ENCODE results near the gene NCOA3.

NCOA3 gene

GRCh38 chr20:47682028-47682783 lies 180.5 kb downstream of the NCOA3 start:
- no peak for DNase-seq
- no peak overlapping the region for H3K27ac ChIP-seq (ENCODE audit: insufficient read depth, low read length, poor library complexity, severe bottlenecking)
- H3K36me3 ChIP-seq (ENCODE audit: control insufficient read depth, insufficient read depth, low read length): no peaks in the 10 kb centered on the region
- no peaks in the 10 kb centered on the region for H3K9me3 ChIP-seq (ENCODE audit: control insufficient read depth, low read length)
- H3K4me1 ChIP-seq (ENCODE audit: control insufficient read depth, insufficient read depth, low read length, poor library complexity, severe bottlenecking): no peaks in the 10 kb centered on the region
- no peak overlapping the region for H3K4me3 ChIP-seq (ENCODE audit: insufficient read depth, low read depth, low read length, poor library complexity, severe bottlenecking)
- H3K27me3 ChIP-seq (replicated peaks; ENCODE audit: control insufficient read depth, insufficient read depth, low read length, poor library complexity, severe bottlenecking): no peaks in the 10 kb centered on the region

DNA sequence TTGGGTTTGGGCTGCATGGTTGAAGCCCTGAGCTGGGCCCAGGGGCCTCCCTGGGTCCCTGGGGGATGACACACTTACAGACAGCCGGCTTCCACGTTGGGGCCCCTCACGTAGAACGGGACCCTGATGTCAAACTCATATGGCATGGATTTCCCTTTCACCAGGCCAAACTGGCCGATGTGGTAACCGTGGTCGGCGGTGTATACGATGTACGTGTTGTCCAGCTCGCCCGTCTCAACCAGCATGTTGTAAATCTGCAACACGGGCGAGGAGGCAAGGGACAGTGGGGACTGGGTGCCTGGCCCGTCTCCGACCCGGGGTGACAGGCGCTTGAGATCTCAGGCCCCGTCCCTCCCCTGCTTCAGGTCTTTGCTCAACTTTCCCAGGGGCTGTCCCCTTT lies 181.2 kb downstream of the NCOA3 start:
- no peak for DNase-seq
- Histone ChIP-seq H3K9me3 (ENCODE audit: control insufficient read depth, low read length) (no peaks in the 10 kb centered on the region), H3K27ac (ENCODE audit: insufficient read depth, low read length, poor library complexity, severe bottlenecking) (no peak overlapping the region), H3K36me3 (ENCODE audit: control insufficient read depth, insufficient read depth, low read length) (no peaks in the 10 kb centered on the region), H3K27me3 (replicated peaks; ENCODE audit: control insufficient read depth, insufficient read depth, low read length, poor library complexity, severe bottlenecking) (no peaks in the 10 kb centered on the region), H3K4me1 (ENCODE audit: control insufficient read depth, insufficient read depth, low read length, poor library complexity, severe bottlenecking) (no peaks in the 10 kb centered on the region), H3K4me3 (ENCODE audit: insufficient read depth, low read depth, low read length, poor library complexity, severe bottlenecking) (no peak overlapping the region)

DNA sequence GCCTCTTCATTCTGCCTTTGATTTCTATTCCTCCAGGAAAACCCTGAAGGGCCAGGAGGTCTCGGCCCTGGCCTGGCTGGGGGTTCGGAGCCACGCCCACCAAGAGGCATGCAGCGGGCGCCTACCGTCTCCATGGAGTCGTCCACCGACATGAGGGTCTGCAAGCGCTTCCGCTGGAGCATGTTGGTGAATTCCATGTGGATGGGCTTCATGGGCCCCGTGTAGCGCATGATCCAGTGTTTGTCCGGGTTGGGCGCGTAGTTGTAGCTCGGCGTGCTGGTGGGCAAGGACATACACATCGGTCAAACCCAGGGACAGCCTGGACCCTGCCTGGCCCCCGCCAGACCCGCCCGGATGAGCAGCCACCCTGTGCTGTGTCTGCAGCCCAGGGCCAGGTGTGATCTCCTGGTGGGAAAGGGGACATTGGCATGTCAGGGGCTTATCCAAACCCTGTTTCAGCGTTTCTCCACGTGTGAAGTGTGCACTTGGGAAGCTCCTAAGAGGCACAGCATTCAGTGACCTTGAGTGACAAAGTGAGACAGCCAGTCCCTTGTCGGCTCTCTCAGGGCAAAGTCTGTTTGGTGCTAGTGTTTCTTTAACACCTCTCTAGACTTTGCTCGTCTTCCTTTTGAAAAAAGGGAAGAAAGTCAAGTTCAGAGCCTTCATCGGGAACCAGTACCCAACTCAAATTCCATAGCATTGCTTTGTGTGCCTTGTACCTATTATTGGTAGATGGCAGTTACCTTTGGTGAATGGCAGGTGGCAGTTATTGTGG lies 182.8 kb downstream of the NCOA3 start:
- Histone ChIP-seq H3K4me3 (ENCODE audit: insufficient read depth, low read depth, low read length, poor library complexity, severe bottlenecking) (no peak overlapping the region), H3K4me1 (ENCODE audit: control insufficient read depth, insufficient read depth, low read length, poor library complexity, severe bottlenecking) (no peaks in the 10 kb centered on the region), H3K9me3 (ENCODE audit: control insufficient read depth, low read length) (no peaks in the 10 kb centered on the region), H3K27ac (ENCODE audit: insufficient read depth, low read length, poor library complexity, severe bottlenecking) (no peak overlapping the region), H3K36me3 (ENCODE audit: control insufficient read depth, insufficient read depth, low read length) (no peaks in the 10 kb centered on the region), H3K27me3 (replicated peaks; ENCODE audit: control insufficient read depth, insufficient read depth, low read length, poor library complexity, severe bottlenecking) (no peaks in the 10 kb centered on the region)
- no peak for DNase-seq

GRCh38 chr20:47686545-47686944 lies 184.9 kb downstream of the NCOA3 start:
- H3K4me3 ChIP-seq (ENCODE audit: insufficient read depth, low read depth, low read length, poor library complexity, severe bottlenecking): no peak overlapping the region
- H3K36me3 ChIP-seq (ENCODE audit: control insufficient read depth, insufficient read depth, low read length): no peaks in the 10 kb centered on the region
- no peaks in the 10 kb centered on the region for H3K9me3 ChIP-seq (ENCODE audit: control insufficient read depth, low read length)
- DNase-seq: no peak
- H3K27me3 ChIP-seq (replicated peaks; ENCODE audit: control insufficient read depth, insufficient read depth, low read length, poor library complexity, severe bottlenecking): no peaks in the 10 kb centered on the region
- no peaks in the 10 kb centered on the region for H3K4me1 ChIP-seq (ENCODE audit: control insufficient read depth, insufficient read depth, low read length, poor library complexity, severe bottlenecking)
- H3K27ac ChIP-seq (ENCODE audit: insufficient read depth, low read length, poor library complexity, severe bottlenecking): no peak overlapping the region

DNA sequence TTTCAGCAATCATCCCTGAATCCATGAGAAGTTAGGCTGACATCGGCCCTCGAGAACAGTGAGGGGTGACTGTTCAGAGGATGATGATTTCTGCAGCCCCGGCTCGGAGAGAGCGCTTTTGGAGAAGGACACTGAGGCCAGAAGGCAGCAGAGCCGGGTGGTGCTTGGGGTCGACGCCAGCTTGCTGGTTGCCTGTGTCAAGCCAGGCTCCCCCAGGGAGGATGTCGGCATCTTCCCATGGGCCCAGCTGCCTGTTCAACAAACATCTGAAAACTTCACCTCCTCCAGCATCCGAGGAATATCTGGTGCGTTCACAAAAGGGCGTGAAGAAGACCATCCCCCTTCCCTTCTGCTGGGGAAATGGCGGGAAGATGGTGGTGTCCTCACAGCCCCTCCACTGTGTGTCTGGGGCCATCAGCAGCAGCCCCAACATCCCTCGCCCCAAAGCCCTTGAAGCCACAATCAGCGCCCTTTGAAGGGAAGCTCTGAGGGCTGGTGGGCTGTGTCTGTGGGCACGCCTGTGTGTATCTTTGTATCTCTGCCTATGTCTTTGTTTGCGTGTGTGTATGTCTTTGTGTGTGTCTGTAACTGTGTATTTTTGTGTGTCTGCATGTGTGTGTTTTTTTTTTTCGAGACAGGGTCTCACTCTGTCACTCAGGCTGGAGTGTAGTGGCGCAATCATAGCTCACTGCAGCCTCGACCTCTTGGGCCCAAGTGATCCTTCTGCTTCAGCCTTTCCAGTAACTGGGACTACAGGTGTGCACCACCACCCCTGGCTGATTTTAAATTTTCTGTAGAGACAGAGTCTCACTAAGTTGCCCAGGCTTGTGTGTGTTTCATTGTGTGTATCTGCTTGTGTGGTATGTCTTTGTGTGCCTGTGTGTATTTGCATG lies 185.7 kb downstream of the NCOA3 start:
- no peaks in the 10 kb centered on the region for H3K9me3 ChIP-seq (ENCODE audit: control insufficient read depth, low read length)
- no peaks in the 10 kb centered on the region for H3K36me3 ChIP-seq (ENCODE audit: control insufficient read depth, insufficient read depth, low read length)
- no peak for DNase-seq
- no peak overlapping the region for H3K4me3 ChIP-seq (ENCODE audit: insufficient read depth, low read depth, low read length, poor library complexity, severe bottlenecking)
- H3K4me1 ChIP-seq (ENCODE audit: control insufficient read depth, insufficient read depth, low read length, poor library complexity, severe bottlenecking): no peaks in the 10 kb centered on the region
- no peak overlapping the region for H3K27ac ChIP-seq (ENCODE audit: insufficient read depth, low read length, poor library complexity, severe bottlenecking)
- H3K27me3 ChIP-seq (replicated peaks; ENCODE audit: control insufficient read depth, insufficient read depth, low read length, poor library complexity, severe bottlenecking): no peaks in the 10 kb centered on the region

- Histone ChIP-seq H3K9me3 (ENCODE audit: control insufficient read depth, low read length) (no peaks in the 10 kb centered on the region), H3K4me1 (ENCODE audit: control insufficient read depth, insufficient read depth, low read length, poor library complexity, severe bottlenecking) (no peaks in the 10 kb centered on the region), H3K4me3 (ENCODE audit: insufficient read depth, low read depth, low read length, poor library complexity, severe bottlenecking) (no peak overlapping the region), H3K36me3 (ENCODE audit: control insufficient read depth, insufficient read depth, low read length) (no peaks in the 10 kb centered on the region), H3K27me3 (replicated peaks; ENCODE audit: control insufficient read depth, insufficient read depth, low read length, poor library complexity, severe bottlenecking) (no peaks in the 10 kb centered on the region), H3K27ac (ENCODE audit: insufficient read depth, low read length, poor library complexity, severe bottlenecking) (no peak overlapping the region)
- DNase-seq: no peak
Observed at GRCh38 chr20:47688385-47689381, 187.0 kb downstream of the NCOA3 start.

DNA sequence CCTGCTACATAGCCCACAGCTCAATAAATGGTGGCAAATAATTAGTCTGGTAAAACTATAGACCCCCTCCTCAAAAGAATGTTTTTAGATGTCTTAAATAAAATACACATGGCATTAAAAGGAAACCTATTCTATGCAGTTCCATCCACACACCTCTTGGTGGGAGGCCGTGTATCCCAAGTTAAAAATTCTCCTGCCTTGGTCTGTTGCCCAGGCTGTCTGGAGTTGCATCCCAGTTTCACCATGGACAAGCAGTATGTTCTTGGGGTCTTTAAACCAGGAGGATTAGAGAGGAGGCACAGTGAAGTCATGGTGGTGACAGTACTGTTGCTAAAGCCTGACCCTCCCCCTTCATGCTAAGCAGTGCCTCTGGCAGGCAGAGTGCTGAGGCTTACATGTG lies 188.0 kb downstream of the NCOA3 start:
- Histone ChIP-seq H3K27me3 (replicated peaks; ENCODE audit: control insufficient read depth, insufficient read depth, low read length, poor library complexity, severe bottlenecking) (no peaks in the 10 kb centered on the region), H3K9me3 (ENCODE audit: control insufficient read depth, low read length) (no peaks in the 10 kb centered on the region), H3K36me3 (ENCODE audit: control insufficient read depth, insufficient read depth, low read length) (no peaks in the 10 kb centered on the region), H3K4me3 (ENCODE audit: insufficient read depth, low read depth, low read length, poor library complexity, severe bottlenecking) (no peak overlapping the region), H3K27ac (ENCODE audit: insufficient read depth, low read length, poor library complexity, severe bottlenecking) (no peak overlapping the region), H3K4me1 (ENCODE audit: control insufficient read depth, insufficient read depth, low read length, poor library complexity, severe bottlenecking) (no peaks in the 10 kb centered on the region)
- DNase-seq: no peak

DNA sequence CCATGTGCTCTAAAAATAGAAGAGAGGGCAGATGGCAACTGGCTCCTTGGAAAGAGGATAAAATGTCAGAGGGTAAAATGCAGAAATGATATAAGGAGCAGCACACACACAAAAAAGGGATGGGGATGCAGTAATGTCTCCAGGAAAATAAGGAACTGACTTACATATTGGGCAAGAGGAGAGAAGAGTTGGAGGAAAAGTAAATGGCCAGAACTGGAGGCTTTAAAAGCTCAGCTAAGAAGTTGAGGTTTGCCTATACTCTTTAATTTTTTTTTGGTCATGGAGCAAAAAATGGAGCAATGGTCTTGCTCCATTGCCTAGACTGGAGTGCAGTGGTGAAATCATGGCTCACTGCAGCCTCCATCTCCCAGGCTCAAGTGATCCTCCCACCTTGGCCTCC lies 189.9 kb downstream of the NCOA3 start:
- no peak for DNase-seq
- H3K4me3 ChIP-seq (ENCODE audit: insufficient read depth, low read depth, low read length, poor library complexity, severe bottlenecking): no peak overlapping the region

More for the DNA sequence above, 189.9 kb downstream of the NCOA3 start:
- Histone ChIP-seq H3K9me3 (ENCODE audit: control insufficient read depth, low read length) (no peaks in the 10 kb centered on the region), H3K27ac (ENCODE audit: insufficient read depth, low read length, poor library complexity, severe bottlenecking) (no peak overlapping the region), H3K4me1 (ENCODE audit: control insufficient read depth, insufficient read depth, low read length, poor library complexity, severe bottlenecking) (no peaks in the 10 kb centered on the region), H3K27me3 (replicated peaks; ENCODE audit: control insufficient read depth, insufficient read depth, low read length, poor library complexity, severe bottlenecking) (no peaks in the 10 kb centered on the region), H3K36me3 (ENCODE audit: control insufficient read depth, insufficient read depth, low read length) (no peaks in the 10 kb centered on the region)
